Glutamatergic neuron (in vitro differentiated cells): Measurements from ENCODE around the gene FAM169A. TPM values are rescaled to one million over a fixed set of nuclear protein-coding genes. Genes with fewer than 3 reads are reported as not detected.
"Not testable (repeated sequence)": the region's sequence is repeated elsewhere in the genome, so short reads cannot be mapped to it uniquely, and the experiment has no call there.

Experiments used
- DNase-seq: peaks from one replicate; pipeline ENCODE4 v3.0.0; 2022
- H3K27ac Mint-ChIP-seq: one replicate; pipeline ENCODE4 v1.8.0; 2020; ENCODE audit warnings: mild to moderate bottlenecking, mixed read lengths, inconsistent platforms; ENCODE audit not compliant: unreplicated experiment
- H3K27me3 Mint-ChIP-seq: one replicate; pipeline ENCODE4 v1.8.0; 2020; ENCODE audit warnings: mild to moderate bottlenecking, moderate library complexity, mixed read lengths, inconsistent platforms; ENCODE audit not compliant: unreplicated experiment
- H3K36me3 Mint-ChIP-seq: one replicate; pipeline ENCODE4 v1.8.0; 2020; ENCODE audit warnings: mild to moderate bottlenecking, mixed read lengths, inconsistent platforms; ENCODE audit not compliant: unreplicated experiment
- H3K4me1 Mint-ChIP-seq: one replicate; pipeline ENCODE4 v1.8.0; 2020; ENCODE audit warnings: mild to moderate bottlenecking, low read depth, mixed read lengths, inconsistent platforms; ENCODE audit not compliant: unreplicated experiment
- H3K4me3 Mint-ChIP-seq: one replicate; pipeline ENCODE4 v1.8.0; 2020; ENCODE audit warnings: mild to moderate bottlenecking, mixed read lengths, inconsistent platforms; ENCODE audit not compliant: unreplicated experiment
- H3K9me3 Mint-ChIP-seq: one replicate; pipeline ENCODE4 v1.8.0; 2020; ENCODE audit warnings: mild to moderate bottlenecking, moderate library complexity, mixed read lengths, inconsistent platforms; ENCODE audit not compliant: unreplicated experiment
- total RNA-seq: library from RNA; stranded (reverse); fragmentation: NEBNext Ultra II Directional; extraction: Animal tissue kit (Norgen Biotek cat#: 25700); gene quantifications from one replicate; pipeline ENCODE4 v1.2.1, GENCODE V29; 2021; ENCODE audit not compliant: unreplicated experiment
- TF ChIP-seq, protein P1 (sequence below): fragments of 200-600 bp; sonication (generic); IDR thresholded peaks from one replicate; pipeline ENCODE4 v1.5.0; 2021; ENCODE audit not compliant: partially characterized antibody, unreplicated experiment

The FAM169A gene
- total RNA-seq, 1 donor from 2014 or later = 9.5 TPM

DNA sequence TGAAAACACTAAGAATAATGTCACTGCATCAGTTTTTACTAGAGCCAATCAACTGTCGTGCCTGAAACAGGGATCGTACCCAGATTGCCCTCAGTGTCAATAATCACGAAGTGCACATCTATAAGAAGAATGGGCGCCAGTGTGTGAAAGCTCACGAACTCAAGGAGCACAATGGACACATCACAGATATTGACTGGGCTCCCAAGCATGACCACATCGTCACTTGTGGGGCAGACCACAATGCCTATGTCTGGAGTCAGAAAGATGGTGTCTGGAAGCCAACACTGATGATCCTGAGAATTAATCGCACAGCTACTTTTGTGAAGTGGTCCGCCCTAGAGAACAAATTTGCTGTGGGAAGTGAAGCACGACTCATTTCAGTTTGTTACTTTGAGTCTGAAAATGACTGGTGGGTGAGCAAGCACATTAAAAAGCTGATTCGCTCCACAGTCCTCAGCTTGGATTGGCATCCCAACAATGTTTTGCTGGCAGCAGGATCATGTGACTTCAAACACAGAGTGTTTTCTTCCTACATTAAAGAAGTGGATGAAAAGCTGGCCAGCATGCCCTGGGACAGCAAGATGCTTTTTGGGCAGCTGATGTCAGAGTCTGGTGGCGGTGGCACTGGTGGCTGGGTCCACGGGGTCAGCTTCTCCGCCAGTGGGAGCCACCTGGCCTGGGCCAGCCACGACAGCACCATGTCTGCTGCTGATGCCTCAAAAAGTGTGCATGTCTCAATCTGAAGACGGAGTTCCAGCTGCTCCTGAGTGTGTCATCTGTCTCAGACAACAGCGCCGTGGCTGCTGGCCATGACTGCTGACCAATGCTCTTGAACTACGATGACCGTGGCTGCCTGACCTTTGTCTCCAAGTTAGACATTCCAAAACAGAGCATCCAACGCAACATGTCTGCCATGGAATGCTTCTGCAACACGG is 66.9 kb downstream of the FAM169A start:
- TF ChIP-seq, protein P1, sequence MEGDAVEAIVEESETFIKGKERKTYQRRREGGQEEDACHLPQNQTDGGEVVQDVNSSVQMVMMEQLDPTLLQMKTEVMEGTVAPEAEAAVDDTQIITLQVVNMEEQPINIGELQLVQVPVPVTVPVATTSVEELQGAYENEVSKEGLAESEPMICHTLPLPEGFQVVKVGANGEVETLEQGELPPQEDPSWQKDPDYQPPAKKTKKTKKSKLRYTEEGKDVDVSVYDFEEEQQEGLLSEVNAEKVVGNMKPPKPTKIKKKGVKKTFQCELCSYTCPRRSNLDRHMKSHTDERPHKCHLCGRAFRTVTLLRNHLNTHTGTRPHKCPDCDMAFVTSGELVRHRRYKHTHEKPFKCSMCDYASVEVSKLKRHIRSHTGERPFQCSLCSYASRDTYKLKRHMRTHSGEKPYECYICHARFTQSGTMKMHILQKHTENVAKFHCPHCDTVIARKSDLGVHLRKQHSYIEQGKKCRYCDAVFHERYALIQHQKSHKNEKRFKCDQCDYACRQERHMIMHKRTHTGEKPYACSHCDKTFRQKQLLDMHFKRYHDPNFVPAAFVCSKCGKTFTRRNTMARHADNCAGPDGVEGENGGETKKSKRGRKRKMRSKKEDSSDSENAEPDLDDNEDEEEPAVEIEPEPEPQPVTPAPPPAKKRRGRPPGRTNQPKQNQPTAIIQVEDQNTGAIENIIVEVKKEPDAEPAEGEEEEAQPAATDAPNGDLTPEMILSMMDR = no peak
- H3K4me3 Mint-ChIP-seq = no peak overlapping the region
- H3K4me1 Mint-ChIP-seq = no peaks in the 10 kb centered on the region
- H3K9me3 Mint-ChIP-seq = peaks cover 1% of the 10 kb centered on the region
- no peaks in the 10 kb centered on the region for H3K36me3 Mint-ChIP-seq
- H3K27me3 Mint-ChIP-seq = no peaks in the 10 kb centered on the region
- DNase-seq = no peak
- no peak overlapping the region for H3K27ac Mint-ChIP-seq

DNA sequence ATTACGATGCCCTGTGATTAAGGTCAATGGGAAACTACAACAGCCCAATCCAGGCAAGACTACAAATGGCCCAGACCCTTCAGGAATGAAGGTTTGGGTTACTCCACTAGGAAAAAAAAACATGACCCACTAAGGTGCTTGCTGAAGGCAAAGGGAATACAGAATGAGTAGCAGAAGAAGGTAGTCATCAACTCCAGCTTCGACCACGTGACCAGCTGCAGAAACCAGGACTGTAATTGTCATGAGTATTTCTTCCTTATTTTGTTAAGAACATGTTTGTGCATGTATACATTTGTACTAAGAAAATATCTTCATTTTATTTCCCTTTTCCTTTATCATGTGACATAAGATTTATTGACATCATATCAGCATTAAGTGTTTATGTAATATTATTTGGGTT is 74.5 kb downstream of the FAM169A start:
- H3K4me3 Mint-ChIP-seq, H3K9me3 Mint-ChIP-seq, H3K27me3 Mint-ChIP-seq, H3K36me3 Mint-ChIP-seq, H3K4me1 Mint-ChIP-seq, H3K27ac Mint-ChIP-seq, DNase-seq: not testable (repeated sequence)

DNA sequence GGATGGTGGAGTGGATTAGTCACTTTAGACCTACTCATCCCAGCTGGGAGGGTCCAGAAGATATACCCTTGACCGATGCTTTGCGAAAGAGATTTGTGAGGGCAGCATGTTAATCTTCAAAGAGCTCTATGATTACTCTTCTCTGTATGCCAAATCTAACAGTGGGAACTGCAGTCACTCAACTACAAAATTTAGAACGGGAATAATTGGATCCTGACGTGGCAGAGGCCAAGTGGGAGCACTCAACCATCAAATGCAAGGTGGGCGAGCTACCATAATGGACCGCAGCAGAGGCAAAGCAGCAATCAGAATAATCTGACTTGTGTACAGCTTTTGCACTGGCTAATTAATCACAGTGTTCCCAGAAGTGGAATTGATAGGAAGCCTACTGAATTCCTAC is 78.8 kb downstream of the FAM169A start:
- TF ChIP-seq, protein P1 = no peak
- peaks cover 5% of the 10 kb centered on the region for H3K36me3 Mint-ChIP-seq

DNA sequence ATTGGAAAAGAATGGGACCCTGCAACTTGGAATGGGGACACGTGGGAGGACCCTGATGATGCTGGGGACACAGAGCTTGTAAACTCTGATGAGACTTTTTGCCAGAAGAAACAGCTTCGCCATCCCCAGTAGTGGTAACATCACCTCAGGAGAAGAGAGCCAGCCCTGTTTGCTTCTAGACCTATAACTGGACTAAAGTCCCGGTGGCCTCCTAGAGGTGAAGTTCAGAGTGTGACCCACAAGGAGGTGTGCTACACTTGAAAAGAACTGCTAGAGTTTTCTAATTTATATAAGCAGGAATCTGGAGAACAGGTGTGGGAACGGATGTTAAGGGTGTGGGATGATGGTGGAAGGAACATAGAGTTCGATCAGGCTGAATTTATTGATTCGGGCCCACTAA is 79.3 kb downstream of the FAM169A start:
- no peak overlapping the region for H3K27ac Mint-ChIP-seq

More for the DNA sequence above, 78.8 kb downstream of the FAM169A start:
- Mint-ChIP-seq H3K4me1 (no peaks in the 10 kb centered on the region), H3K9me3 (peaks cover 1% of the 10 kb centered on the region), H3K27me3 (no peaks in the 10 kb centered on the region), H3K27ac (no peak overlapping the region), H3K4me3 (no peak overlapping the region)
- no peak for DNase-seq

DNA sequence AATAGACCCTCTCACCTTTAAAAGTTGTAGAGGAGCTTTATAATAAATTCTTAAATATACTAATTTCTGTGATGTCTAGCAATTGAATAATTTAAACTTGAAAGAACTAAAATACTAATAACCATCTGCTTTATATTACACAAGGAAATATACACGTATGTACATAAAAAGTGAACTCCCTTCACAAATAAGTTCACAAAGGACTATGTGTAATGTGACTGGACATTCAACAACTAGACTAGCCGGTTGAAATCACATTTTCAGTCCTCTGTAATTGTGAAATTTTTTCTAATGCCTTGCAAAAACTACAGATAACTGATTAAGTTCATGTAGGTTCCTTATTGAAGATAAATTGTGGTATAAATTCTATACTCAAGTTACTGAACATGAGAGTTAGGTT is 87.6 kb downstream of the FAM169A start:
- H3K27me3 Mint-ChIP-seq = no peaks in the 10 kb centered on the region
- no peak overlapping the region for H3K27ac Mint-ChIP-seq
- DNase-seq = no peak
- no peaks in the 10 kb centered on the region for H3K36me3 Mint-ChIP-seq
- no peaks in the 10 kb centered on the region for H3K4me1 Mint-ChIP-seq
- TF ChIP-seq, protein P1 = no peak
- no peaks in the 10 kb centered on the region for H3K9me3 Mint-ChIP-seq
- no peak overlapping the region for H3K4me3 Mint-ChIP-seq

More for the DNA sequence above, 79.3 kb downstream of the FAM169A start:
- Mint-ChIP-seq H3K4me1 (no peaks in the 10 kb centered on the region), H3K27me3 (no peaks in the 10 kb centered on the region), H3K4me3 (no peak overlapping the region), H3K9me3 (peaks cover 1% of the 10 kb centered on the region), H3K36me3 (peaks cover 5% of the 10 kb centered on the region)
- DNase-seq = no peak
- TF ChIP-seq, protein P1 = no peak
